ENCODE data around the gene ABLIM1.

ABLIM1 gene

DNA sequence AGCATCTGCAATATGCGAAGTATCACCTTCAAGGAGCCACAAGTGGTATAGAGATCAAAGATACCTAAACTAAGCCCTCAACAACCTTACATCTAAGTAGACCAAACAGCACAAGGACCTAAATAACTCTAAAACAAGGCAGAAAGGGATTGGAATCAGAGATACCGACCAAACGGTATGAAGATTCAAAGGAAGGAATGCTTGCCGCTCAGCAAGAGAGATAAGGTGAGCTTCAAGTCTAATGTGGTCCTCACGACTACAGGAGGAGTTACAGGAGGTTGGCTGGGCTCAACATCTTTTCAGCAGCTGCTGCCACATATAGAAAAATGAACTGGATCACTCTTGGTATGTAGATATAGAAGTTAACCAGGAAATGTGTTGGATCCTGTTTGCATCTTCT, 11.6 kb downstream of the ABLIM1 start:
- DNase-seq: no peak

- DNase-seq: no peak
These were observed 12.4 kb downstream of the ABLIM1 start for GRCh38 chr10:114645706-114646105.

DNA sequence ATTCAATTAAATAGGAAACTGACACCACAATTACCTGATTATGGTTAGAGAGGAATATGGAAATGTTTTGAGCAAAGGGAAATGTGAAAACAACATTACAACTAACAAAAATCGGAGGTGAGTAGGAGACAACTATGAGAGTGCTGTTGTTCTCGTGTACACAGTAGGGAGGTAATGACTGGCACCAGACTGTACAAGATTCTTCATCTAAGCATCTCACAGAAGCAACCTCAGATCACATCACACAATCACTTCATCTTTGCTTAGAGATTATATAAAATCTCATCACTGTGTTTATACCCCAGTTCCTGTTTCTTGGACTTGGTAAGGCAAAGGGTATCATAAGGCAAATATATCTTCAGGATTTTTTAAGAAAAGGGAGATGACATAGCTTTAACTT, 14.9 kb downstream of the ABLIM1 start:
- no peak for DNase-seq

- no peak for DNase-seq
These were observed 15.3 kb downstream of the ABLIM1 start for GRCh38 chr10:114642729-114643128.

- DNase-seq: no peak
These were observed 19.1 kb downstream of the ABLIM1 start for GRCh38 chr10:114638821-114639625.

DNA sequence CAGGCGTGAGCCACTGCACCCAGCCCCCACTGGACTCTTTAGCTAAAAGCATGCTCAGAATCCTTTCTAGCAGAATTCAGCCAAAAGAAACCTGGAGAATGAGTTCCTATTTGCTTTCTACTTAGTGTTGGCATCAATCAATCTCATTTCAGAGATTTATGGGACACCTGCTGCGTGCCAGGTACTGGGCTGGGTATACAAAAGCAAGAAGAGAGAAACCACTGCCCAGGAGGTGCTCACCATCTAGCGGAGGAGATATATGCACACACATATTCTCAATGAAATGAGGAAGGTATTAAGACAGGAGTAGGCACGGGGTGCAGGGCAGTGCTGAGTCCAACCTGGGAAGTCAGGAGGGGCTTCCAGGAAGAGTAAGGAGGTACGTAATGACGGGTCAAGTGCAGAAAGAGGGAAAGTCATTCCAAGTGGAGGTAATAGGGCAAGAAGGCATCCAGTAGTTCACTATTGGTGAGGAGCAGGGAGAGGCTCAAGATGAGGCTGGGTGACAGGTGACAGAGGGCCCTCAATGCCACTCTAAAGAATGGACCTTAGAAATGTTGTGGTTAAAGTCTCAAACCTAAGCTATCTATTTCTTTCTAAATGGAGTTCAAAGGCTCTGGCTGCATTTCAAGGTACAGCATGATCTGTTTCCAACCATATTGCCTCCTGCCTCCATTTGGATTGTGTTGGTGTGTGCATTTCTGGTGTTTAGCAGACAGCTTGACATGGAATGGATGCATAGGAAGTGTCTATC, 22.1 kb downstream of the ABLIM1 start:
- DNase-seq: no peak

DNA sequence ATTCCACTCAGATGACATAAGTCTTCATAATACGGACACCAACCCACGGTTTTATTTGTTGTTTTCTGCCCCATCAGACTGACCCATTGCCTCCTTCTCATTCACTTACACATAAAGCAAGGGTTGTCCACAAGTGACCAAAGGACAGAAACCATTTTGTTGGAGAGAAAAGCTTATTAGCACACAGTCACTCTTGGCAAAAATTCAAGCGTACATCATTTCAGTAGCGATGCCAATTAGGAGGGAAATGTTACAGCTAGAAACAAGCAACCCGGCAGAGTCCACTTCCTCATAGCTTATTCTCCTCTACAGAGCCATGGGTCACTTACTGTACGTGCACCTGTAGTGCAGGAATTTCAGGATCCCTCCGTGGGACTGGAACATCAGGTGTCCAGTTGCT, 23.0 kb downstream of the ABLIM1 start:
- DNase-seq: no peak

DNA sequence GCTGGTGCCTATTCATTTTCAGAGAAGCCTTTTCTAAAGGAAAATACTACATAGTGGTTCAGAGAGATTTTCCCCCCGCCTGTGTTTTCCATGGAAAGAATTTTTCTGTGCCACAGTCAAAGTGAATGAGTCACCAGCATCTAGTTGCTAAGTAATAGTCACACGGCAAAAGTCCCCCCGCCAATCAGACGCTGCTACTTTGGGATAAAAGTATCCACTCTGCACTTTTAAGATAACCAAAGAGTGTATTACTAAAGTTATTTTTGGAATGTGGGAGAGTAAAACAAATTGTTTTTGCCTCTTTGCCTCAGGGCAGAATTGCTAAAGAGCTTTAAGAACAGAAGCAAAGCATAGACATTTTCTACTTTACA, 23.5 kb downstream of the ABLIM1 start:
- DNase-seq: no peak

DNA sequence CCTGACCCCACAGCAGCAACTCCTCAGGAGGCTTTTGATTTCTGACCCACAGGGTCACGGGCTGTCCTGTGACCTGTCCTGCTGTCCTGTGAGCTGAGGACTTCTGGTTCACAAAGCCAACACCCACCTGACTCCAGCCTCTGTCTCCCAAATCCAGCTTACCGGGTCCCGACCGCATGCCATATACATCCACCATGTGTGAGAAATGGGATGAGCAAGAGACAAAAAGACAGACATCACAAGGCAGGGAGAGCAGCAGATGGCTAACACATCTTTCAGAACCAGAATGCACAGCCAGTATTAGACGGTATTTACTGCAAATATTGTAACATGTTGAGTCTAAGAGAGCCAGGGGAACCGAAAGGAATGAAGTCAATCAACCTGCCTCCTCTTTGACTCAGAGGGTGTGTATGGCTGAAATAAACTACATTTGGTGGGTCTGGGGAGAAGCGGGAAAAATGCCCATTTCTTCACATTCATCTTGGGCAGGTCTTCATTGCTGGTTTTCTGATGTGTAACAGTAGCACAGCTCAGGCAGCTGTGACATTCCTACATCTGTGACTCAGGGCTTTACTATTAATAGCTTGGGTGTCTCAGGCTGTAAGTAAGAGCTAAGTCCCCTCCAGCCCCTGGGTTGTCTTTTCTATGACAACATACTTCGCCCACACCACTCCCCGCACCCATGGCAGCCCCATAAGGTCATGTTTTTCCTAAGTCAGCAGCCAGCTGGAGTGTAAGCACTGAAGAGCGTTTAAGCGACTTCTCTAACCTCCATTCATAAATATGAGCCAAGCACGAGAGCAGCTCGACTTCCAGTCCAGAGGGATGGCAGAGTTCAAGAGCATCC, 25.0 kb downstream of the ABLIM1 start:
- no peak for DNase-seq

DNA sequence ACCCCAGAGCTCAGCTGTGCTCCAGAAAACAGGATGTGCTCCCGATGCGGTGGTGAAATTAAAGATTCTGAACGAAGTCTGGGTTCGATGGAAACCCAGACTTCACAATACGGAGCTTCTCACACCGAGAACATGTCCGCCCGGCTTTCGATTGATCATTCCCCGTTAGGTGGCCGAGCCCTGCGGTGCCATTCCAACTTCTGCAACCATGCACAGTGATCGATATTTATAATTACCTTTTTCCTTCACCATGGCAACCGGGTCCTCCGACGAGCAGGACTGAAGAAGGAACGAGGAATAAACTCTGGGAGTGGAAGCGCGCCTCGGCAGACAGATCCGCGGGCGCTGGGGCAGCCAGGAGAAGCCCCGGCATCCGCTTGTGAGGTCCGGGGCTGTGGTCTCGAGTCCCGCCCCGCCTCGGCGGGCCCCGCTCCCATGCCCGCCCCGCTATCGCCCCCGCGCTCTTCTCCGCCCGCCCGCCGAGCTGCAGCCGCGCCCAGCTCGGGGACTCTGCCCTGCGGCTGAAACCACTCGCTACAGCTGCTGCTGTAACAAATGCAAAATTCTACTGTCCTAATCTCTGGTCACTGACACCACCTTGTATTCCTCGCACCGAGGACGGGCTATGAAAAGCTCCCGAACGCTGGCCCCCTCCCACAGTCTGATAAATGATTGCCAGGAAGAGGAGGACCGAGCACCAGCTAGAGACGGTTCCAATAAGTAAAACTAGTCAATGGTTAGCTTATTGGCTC, 26.2 kb downstream of the ABLIM1 start:
- peak; percentile 8 to 32 for DNase-seq

- no peak for DNase-seq
These were observed 26.9 kb downstream of the ABLIM1 start for GRCh38 chr10:114631090-114631665.

DNA sequence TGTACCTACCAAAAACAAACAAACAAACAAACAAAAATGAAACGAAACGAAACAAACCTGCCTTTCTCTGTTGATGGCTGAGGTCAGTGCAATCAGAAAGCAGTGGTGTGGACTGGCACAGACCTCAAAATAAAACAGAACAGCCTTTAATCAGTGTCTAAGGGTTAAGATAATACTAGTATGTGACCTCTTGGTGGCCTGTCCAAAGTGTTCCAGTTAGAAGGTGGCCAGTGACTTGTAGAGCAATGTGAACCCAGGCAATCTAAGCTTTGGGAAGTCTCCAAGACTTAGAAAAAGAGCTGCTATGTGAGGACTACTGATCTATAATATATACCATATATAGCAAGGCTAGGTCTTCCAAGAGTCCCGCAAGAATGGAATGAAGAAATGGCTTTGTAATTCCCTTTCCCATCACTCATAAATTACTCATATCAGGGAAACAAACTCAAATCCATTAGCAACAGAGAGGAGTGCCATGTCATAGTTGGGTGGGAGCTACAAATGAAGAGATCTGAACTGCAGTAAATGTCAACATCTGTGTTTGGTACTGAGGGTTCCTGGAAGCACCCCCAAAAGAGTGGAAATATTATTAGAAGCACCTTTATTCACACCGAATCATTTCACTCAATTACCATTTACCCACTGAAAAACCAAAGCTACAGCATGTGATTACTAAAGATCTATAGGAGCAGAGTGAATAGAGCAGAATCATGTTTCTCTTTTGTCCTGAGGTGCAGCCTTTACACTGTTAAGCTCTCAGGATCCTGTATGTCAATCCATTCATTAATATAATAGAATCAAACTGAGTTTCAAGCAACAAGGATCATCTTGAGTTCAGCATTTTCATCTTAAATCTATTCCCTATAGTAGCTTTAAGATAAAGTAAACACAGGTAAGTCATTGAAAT, 28.0 kb downstream of the ABLIM1 start:
- no peak for DNase-seq

GRCh38 chr10:114629083-114629823, 28.8 kb downstream of the ABLIM1 start:
- no peak for DNase-seq

DNA sequence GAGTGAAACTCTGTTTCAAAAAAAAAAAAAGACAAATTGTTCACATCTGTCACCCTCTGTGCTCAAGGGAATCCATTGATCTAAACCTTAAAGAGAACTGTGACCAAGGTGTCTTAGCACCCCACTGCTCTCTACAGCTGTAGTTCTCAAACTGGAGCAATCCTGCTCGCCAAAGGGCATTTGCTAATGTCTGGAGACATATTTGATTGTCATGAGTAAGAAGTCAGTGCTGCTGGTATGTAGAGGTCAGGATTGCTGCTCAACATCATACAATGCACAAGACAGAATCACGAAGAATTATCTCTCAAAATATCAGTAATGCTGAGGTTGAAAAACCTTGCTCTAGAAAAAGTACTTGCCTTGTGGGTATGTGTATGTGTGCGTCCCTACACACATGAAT, 30.0 kb downstream of the ABLIM1 start:
- DNase-seq: no peak

DNA sequence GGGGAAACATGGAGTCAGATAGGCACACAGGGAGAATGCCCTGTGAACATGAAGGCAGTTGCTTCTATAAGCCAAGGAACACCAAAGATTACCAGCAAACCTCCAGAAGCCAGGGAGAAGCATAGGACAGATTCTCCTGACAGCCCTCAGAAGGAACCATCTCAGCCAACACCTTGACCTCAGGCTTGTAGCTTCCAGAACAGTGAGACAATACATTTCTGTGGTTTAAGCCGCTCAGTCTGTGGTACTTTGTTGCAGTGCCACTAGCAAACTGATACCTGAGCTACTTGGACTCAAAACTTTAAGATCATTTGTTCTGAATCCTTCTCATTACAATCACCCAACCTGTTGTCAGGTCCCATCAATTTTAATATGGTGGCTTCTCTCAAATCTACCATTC, 31.2 kb downstream of the ABLIM1 start:
- DNase-seq: no peak

GRCh38 chr10:114624951-114625780, 32.9 kb downstream of the ABLIM1 start:
- no peak for DNase-seq

GRCh38 chr10:114624422-114624821, 33.7 kb downstream of the ABLIM1 start:
- no peak for DNase-seq

DNA sequence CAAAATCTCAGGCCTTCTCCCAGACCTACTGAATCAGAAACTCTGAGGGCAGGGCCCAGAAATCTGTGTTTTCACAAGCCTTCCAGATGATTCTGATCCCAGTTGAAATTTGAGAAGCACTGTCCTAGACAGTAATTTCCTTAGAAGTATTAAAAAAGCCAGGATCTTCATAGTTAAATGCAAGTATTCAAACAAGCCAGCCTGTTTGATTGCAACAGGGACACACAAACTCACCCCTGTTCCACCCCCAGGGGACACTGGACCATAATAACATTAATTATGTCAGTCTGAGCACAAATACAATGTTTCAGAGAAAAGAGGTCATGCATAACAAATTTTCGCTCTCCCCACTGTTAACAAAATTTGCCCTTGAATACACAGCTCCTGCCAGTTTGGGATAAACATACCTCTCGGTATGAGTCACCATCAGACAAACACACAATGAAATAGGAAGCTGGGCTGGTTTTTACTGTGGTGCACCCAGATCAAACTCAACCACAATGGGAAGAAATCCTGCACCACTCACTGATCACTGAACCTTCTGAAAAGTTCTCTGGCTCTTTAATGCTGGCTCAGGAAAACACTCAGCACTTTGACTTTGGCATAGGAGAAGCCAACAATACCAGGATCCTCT, 34.3 kb downstream of the ABLIM1 start:
- DNase-seq: no peak

- DNase-seq: no peak
These were observed 34.9 kb downstream of the ABLIM1 start for GRCh38 chr10:114623155-114623554.

All from stimulated activated CD4-positive, alpha-beta T cell treated with anti-CD3 and anti-CD28 coated beads, Interleukin-2, amount 100 ng/mL, for 48 hours (primary cell).